GM10248 (cell line): ENCODE results near the gene BMP8B.

Source experiments
- CTCF ChIA-PET: fragments of 300-600 bp; sonication (Branson Sonifier 250); formaldehyde crosslinking; extraction: SDS; loops from one replicate; lab custom pipeline; 2021; ENCODE audit warnings: antibody characterized with exemption; lab: Yijun Ruan, JAX
- POLR2A ChIA-PET: fragments of 350-650 bp; sonication (Branson Sonifier 250); formaldehyde crosslinking; extraction: SDS; loops from one replicate; lab custom pipeline; 2020; ENCODE audit warnings: antibody characterized with exemption; lab: Yijun Ruan, JAX
- DNase-seq: peaks from one replicate; pipeline ENCODE4 v3.0.0; 2012; ENCODE audit errors: extremely low spot score
- CTCF ChIP-seq: IDR thresholded peaks from 2 replicates; pipeline ENCODE4 v1.5.1; 2012; ENCODE audit warnings: mild to moderate bottlenecking, low read depth; ENCODE audit errors: extremely low read depth, missing control alignments, control extremely low read depth

Gene BMP8B

GRCh38 chr1:39727221-39727931, 61.3 kb downstream of the BMP8B start:
- CTCF ChIA-PET, result interaction anchor here (0.9 to 1.8 kb wide), 5 partner anchors 11 to 122 kb away, joined by 3 to 5 read pairs (median 4); partner anchors contain the start of gene PPIE
- TF ChIP-seq CTCF, result no peak
- POLR2A ChIA-PET, result interaction anchor here (0.5 kb wide), 1 partner anchor 156 kb away, joined by 3 read pairs; no protein-coding TSS in a partner anchor
- DNase-seq, result peak; percentile 55

DNA sequence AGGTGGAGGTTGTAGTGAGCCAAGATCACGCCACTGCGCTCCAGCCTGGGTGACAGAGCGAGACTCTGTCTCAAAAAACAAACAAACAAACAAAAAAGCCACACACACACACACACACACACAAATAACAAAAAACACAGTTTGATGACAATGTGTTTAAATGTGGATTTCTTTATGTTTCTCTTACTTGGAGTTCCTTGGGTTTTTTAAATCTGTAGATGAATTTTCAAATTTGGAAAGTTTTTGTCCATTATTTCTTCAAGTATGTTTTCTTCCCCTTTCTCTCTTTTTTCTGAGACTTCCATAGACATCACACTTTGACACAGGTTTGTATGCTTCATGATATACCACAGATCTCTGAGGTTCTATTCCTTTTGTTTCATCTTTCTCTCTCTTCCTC, 62.1 kb downstream of the BMP8B start:
- TF ChIP-seq CTCF, result no peak
- POLR2A ChIA-PET, result no interaction called here
- CTCF ChIA-PET, result interaction anchor here (1.3 to 1.6 kb wide), 3 partner anchors 17 to 121 kb away, joined by 3 to 4 read pairs (median 4); no protein-coding TSS in a partner anchor
- DNase-seq, result no peak

- ChIA-PET POLR2A (no interaction called here), CTCF (interaction anchor here (0.9 to 2.3 kb wide), 6 partner anchors 20 to 624 kb away, joined by 3 to 11 read pairs (median 3); partner anchors contain the start of gene NT5C1A)
- TF ChIP-seq CTCF, result no peak
- DNase-seq, result no peak
Observed at GRCh38 chr1:39722495-39722894, 66.2 kb downstream of the BMP8B start.

GRCh38 chr1:39721664-39722063, 67.0 kb downstream of the BMP8B start:
- no peak for DNase-seq
- TF ChIP-seq CTCF, result no peak
- ChIA-PET CTCF (interaction anchor here (1.0 to 2.3 kb wide), 4 partner anchors 49 to 115 kb away, joined by 3 to 11 read pairs (median 7); partner anchors contain the start of gene NT5C1A), POLR2A (no interaction called here)

DNA sequence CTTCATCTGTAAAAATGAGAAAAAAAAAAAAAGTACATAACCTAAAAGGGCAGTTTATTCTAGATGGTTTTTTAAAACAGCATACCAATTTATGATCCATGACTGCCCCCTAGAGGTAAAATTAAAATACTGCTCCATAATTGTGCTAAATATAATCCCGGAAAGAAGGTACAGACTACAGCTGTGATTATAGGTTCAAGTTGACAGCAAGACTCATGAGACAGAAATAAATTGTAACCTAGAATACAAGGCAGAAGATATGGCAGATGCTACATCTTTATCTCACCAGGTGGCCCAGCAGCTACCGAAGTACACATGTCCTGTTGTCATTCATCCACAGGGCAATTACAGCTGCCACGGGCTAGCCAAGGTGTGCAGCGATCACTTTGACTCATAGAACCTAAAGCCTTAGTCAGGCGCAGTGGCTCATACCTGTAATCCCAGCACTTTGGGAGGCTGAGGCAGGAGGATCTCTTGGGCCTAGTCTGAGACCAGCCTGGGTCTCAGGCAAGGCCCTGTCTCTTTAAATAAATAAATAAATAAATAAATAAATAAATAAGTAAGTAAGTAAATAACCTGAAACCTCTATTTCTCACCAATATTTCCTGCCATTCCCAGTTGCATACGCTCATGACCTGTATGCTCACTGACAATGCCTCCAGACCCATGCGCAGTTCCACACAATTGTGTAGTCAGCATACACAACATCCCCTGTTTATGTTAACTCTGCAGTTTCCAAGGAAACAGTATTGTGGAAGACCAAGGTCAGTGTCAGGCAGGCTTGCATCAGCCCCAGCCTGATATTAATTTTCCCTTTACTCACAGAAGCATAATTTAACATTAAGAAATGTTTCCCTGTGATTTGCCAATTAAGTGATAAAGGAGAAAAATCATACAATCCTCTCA, 68.3 kb downstream of the BMP8B start:
- POLR2A ChIA-PET, result interaction anchor here (0.6 kb wide), 1 partner anchor 23 kb away, joined by 3 read pairs; no protein-coding TSS in a partner anchor
- peak; percentile 47 for DNase-seq
- CTCF ChIA-PET, result interaction anchor here (0.7 to 2.2 kb wide), 24 partner anchors 9 to 622 kb away, joined by 3 to 12 read pairs (median 4); partner anchors contain the start of genes NT5C1A and PPIE
- peak; percentile 51 for TF ChIP-seq CTCF

DNA sequence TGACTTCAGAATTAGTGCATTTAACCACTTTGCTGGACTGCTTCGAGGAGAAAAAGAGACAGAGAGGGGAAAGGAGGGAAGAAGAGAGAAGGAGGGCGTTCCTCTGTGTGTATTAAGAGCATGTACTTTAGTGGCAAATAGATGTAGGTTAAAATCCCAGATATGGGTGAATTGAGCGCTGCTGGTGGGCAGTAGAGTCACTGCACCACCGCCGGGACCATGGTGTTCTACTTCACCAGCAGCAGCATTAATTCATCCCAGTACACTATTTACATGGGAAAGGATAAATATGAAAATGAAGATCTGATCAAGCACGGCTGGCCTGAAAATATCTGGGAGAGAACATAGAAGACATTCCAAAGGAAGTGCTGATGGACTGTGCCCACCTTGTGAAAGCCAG, 70.9 kb downstream of the BMP8B start:
- ChIA-PET CTCF (interaction anchor here (1.0 to 5.6 kb wide), 6 partner anchors 13 to 112 kb away, joined by 4 to 32 read pairs (median 4); no protein-coding TSS in a partner anchor), POLR2A (no interaction called here)
- TF ChIP-seq CTCF, result no peak
- no peak for DNase-seq
